Measurements from ENCODE around the gene ARHGEF37. TPM values are rescaled to one million over a fixed set of nuclear protein-coding genes. Genes with fewer than 3 reads are reported as not detected.

The ARHGEF37 gene
- total and polyA plus RNA-seq, 9 of the 15 experiments (the other 6 are each of a cell fraction or from before 2014, with no cell fraction given): 0.01 to 0.27 (median 0.05) TPM

DNA sequence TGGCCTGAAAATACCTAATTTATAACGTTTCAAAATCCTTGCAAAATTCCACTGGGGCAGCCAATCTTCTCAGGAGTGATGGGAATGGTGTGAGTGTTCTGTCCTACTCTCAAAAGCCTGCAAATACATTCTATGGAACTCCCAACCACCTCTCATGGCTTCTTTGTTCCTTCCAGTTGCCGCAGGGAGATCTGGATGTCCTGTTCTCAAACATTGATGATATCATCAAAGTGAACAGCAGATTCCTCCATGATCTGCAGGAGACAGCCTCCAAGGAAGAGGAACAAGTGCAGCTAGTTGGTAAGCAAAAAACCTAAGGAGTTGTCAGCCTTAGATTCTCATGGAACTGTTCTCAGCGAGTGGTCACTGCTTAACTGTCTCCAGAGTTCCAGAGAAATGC is 19.6 kb downstream of the ARHGEF37 start:
- Histone ChIP-seq H3K4me3 (no peak overlapping the region), H3K4me1 (replicated peaks in 1 of 2; ENCODE audit: control insufficient read depth in 2 of 2, insufficient read depth in 2 of 2, low read length in 2 of 2) (peaks cover under 1 to 11% of the 10 kb centered on the region in 2 experiments; a peak in 3 of 5 replicates), H3K4me2 (ENCODE audit: insufficient read depth, low read length) (no peak overlapping the region), H3K79me2 (ENCODE audit: control insufficient read depth, insufficient read depth, low read length) (no peaks in the 10 kb centered on the region), H3K27me3 (ENCODE audit: control insufficient read depth in 2 of 2, insufficient read depth in 2 of 2, low read length in 2 of 2) (peaks cover 0 to 4% of the 10 kb centered on the region in 2 experiments; a peak in 1 of 5 replicates), H3K9me1 (ENCODE audit: control insufficient read depth, insufficient read depth, low read length) (no peaks in the 10 kb centered on the region), H3K27ac (ENCODE audit: extremely low read depth, low read depth, low read length) (no peak overlapping the region), H3K9ac (ENCODE audit: insufficient read depth in 1 of 2, low read depth in 2 of 2, low read length in 2 of 2) (no peak overlapping the region; a peak in 1 of 4 replicates), H4K20me1 (replicated peaks; ENCODE audit: control insufficient read depth, insufficient read depth, low read length) (no peaks in the 10 kb centered on the region), H3K36me3 (ENCODE audit: control insufficient read depth, insufficient read depth, low read length) (no peaks in the 10 kb centered on the region), H3K9me3 (replicated peaks; ENCODE audit: control insufficient read depth, insufficient read depth, low read depth, low read length) (no peaks in the 10 kb centered on the region), H2AFZ (ENCODE audit: low read depth, low read length) (peak overlapping the region; percentile 44; the same call in 1 of the 2 replicates)
- TF ChIP-seq TOE1 (IDR thresholded peaks at IDR 0.05; ENCODE audit: borderline replicate concordance): no peak
- no peak for TF ChIP-seq TOE1 (CRISPR knock-in tag; IDR thresholded peaks at IDR 0.05; ENCODE audit: borderline replicate concordance, low read depth)
- no peak for TF ChIP-seq CEBPG (CRISPR knock-in tag; IDR thresholded peaks at IDR 0.05)
- no peak for TF ChIP-seq CEBPG (tag; conservative IDR thresholded peaks at IDR 0.05 in 1 of 2, IDR thresholded peaks at IDR 0.05 in 1 of 2)
- TF ChIP-seq PRMT5 (CRISPR knock-in tag; IDR thresholded peaks at IDR 0.05): no peak
- no peak for TF ChIP-seq MEF2D (tag; conservative IDR thresholded peaks at IDR 0.05; ENCODE audit: low read depth)
- no peak for TF ChIP-seq ZBED1 (IDR thresholded peaks at IDR 0.05)
- TF ChIP-seq, protein P1, sequence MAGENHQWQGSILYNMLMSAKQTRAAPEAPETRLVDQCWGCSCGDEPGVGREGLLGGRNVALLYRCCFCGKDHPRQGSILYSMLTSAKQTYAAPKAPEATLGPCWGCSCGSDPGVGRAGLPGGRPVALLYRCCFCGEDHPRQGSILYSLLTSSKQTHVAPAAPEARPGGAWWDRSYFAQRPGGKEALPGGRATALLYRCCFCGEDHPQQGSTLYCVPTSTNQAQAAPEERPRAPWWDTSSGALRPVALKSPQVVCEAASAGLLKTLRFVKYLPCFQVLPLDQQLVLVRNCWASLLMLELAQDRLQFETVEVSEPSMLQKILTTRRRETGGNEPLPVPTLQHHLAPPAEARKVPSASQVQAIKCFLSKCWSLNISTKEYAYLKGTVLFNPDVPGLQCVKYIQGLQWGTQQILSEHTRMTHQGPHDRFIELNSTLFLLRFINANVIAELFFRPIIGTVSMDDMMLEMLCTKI (IDR thresholded peaks at IDR 0.05; ENCODE audit: partially characterized antibody): no peak
- no peak for TF ChIP-seq SMARCB1 (IDR thresholded peaks at IDR 0.05; ENCODE audit: insufficient read length, low read depth)
- TF ChIP-seq POLR2AphosphoS5 (IDR thresholded peaks at IDR 0.05; ENCODE audit: control insufficient read depth, insufficient read depth, low read depth, low read length): no peak
- TF ChIP-seq, protein P2, sequence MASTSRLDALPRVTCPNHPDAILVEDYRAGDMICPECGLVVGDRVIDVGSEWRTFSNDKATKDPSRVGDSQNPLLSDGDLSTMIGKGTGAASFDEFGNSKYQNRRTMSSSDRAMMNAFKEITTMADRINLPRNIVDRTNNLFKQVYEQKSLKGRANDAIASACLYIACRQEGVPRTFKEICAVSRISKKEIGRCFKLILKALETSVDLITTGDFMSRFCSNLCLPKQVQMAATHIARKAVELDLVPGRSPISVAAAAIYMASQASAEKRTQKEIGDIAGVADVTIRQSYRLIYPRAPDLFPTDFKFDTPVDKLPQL (IDR thresholded peaks at IDR 0.05; ENCODE audit: extremely low read depth, insufficient read length): no peak
- TF ChIP-seq ARNT (IDR thresholded peaks at IDR 0.05): no peak
- ChIA-PET CTCF (ENCODE audit: low intra/inter-chr PET ratio) (no interaction called here), POLR2A (interaction anchor here (0.5 to 1.6 kb wide), 4 partner anchors 8 to 15 kb away, joined by 3 to 6 read pairs (median 4); no protein-coding TSS in a partner anchor)
- no TSS peak for BruUV-seq (replicated peaks)
- in situ Hi-C loops (cut with MboI): no loop called here
- no peak for DNase-seq (ENCODE audit: extremely low read depth in 1 of 4, low spot score in 3 of 4)
- FAIRE-seq: no peak
- intact Hi-C loops (cut with micrococcal nuclease): no loop called here
- WGBS (ENCODE audit: insufficient coverage, low coverage, missing lambda C conversion rate): 25% methylated on average over 3 of the region's 3 CpGs
- ATAC-seq: no peak

All from K562 (cell line).